Ishikawa (cell line): ENCODE results near the gene EVI5.
A peak's percentile ranks its signal among the peaks of the same experiment; 100 is the strongest.

Source experiments
- CEBPB ChIP-seq: IDR thresholded peaks from 2 replicates; pipeline ENCODE4 v1.6.1; 2012
- CREB1 ChIP-seq: IDR thresholded peaks from 2 replicates; pipeline ENCODE4 v1.6.1; 2012; ENCODE audit warnings: low read depth
- EGR1 ChIP-seq: IDR thresholded peaks from 2 replicates; pipeline ENCODE4 v1.6.1; 2012
- EP300 ChIP-seq: IDR thresholded peaks from 2 replicates; pipeline ENCODE4 v1.6.1; 2012; ENCODE audit warnings: borderline replicate concordance
- FOXM1 ChIP-seq: IDR thresholded peaks from 2 replicates; pipeline ENCODE4 v1.6.1; 2012; ENCODE audit warnings: low read depth, borderline replicate concordance
- MAX ChIP-seq: IDR thresholded peaks from 2 replicates; pipeline ENCODE4 v1.6.1; 2012
- NFIC ChIP-seq: IDR thresholded peaks from 2 replicates; pipeline ENCODE4 v1.6.1; 2012
- RAD21 ChIP-seq: IDR thresholded peaks from 2 replicates; pipeline ENCODE4 v1.6.1; 2012; ENCODE audit warnings: low read depth
- REST ChIP-seq: IDR thresholded peaks from 2 replicates; pipeline ENCODE4 v1.6.1; 2012; ENCODE audit warnings: low read depth, mild to moderate bottlenecking
- TAF1 ChIP-seq: IDR thresholded peaks from 2 replicates; pipeline ENCODE4 v1.6.1; 2012; ENCODE audit warnings: low read depth, mild to moderate bottlenecking
- TCF12 ChIP-seq: IDR thresholded peaks from 2 replicates; pipeline ENCODE4 v1.6.1; 2012; ENCODE audit warnings: low read depth
- TEAD4 ChIP-seq: IDR thresholded peaks from 2 replicates; pipeline ENCODE4 v1.6.1; 2012
- USF1 ChIP-seq: IDR thresholded peaks from 2 replicates; pipeline ENCODE4 v1.6.1; 2012
- YY1 ChIP-seq: IDR thresholded peaks from 2 replicates; pipeline ENCODE4 v1.6.1; 2012; ENCODE audit warnings: low read depth
- ZBTB7A ChIP-seq: IDR thresholded peaks from 2 replicates; pipeline ENCODE4 v1.6.1; 2012; ENCODE audit warnings: low read depth

Gene EVI5

GRCh38 chr1:92466683-92467352 lies 318.1 kb downstream of the EVI5 start:
- TF ChIP-seq RAD21 (no peak), CREB1 (no peak), USF1 (no peak), TEAD4 (no peak), TAF1 (no peak), TCF12 (no peak), ZBTB7A (no peak)

GRCh38 chr1:92465256-92465647 lies 319.7 kb downstream of the EVI5 start:
- TF ChIP-seq TAF1 (no peak), CEBPB (no peak), EGR1 (no peak), EP300 (no peak), CREB1 (no peak), USF1 (no peak), RAD21 (no peak), NFIC (no peak), MAX (no peak), YY1 (no peak), REST (no peak), TEAD4 (no peak), ZBTB7A (no peak), FOXM1 (no peak), TCF12 (no peak)

- TF ChIP-seq CEBPB (no peak), RAD21 (no peak), EGR1 (no peak), ZBTB7A (no peak), REST (no peak), USF1 (no peak), EP300 (no peak), MAX (no peak)
These were observed 320.2 kb downstream of the EVI5 start for GRCh38 chr1:92464588-92465255.

- TF ChIP-seq MAX (no peak), RAD21 (peak; percentile 43)
These were observed 323.4 kb downstream of the EVI5 start for GRCh38 chr1:92461364-92462097.

- TF ChIP-seq CREB1 (no peak), CEBPB (no peak), YY1 (no peak), TAF1 (no peak), NFIC (no peak), USF1 (no peak), FOXM1 (no peak), EGR1 (no peak), TEAD4 (no peak), ZBTB7A (no peak), RAD21 (no peak), TCF12 (no peak), REST (no peak), EP300 (no peak)
These were observed 325.0 kb downstream of the EVI5 start for GRCh38 chr1:92459871-92460320.
